ENCODE measurements around the gene BRAT1.
"Not testable (repeated sequence)": the region's sequence is repeated elsewhere in the genome, so short reads cannot be mapped to it uniquely, and the experiment has no call there.

DNA sequence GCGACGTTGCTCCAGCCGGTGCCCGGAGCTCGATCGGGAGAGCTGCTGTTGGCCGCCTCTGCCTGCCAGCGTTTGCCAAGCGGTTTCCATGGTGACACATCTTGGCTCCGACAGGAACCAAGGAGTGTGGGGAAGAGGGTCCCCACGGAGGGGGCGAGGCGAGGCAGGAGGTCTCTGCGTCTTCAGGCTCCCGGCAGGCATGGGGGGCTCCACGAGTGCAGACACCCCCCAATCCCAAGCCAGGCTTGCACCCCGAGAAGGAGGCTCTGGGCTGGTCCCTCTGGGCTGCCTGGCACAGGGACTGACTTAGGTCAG lies 23.6 kb downstream of the BRAT1 start:
- TF ChIP-seq, protein P1, sequence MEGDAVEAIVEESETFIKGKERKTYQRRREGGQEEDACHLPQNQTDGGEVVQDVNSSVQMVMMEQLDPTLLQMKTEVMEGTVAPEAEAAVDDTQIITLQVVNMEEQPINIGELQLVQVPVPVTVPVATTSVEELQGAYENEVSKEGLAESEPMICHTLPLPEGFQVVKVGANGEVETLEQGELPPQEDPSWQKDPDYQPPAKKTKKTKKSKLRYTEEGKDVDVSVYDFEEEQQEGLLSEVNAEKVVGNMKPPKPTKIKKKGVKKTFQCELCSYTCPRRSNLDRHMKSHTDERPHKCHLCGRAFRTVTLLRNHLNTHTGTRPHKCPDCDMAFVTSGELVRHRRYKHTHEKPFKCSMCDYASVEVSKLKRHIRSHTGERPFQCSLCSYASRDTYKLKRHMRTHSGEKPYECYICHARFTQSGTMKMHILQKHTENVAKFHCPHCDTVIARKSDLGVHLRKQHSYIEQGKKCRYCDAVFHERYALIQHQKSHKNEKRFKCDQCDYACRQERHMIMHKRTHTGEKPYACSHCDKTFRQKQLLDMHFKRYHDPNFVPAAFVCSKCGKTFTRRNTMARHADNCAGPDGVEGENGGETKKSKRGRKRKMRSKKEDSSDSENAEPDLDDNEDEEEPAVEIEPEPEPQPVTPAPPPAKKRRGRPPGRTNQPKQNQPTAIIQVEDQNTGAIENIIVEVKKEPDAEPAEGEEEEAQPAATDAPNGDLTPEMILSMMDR (conservative IDR thresholded peaks at IDR 0.05; ENCODE audit: low read length): not testable (repeated sequence)
- not testable (repeated sequence) for TF ChIP-seq EZH2phosphoT487 (IDR thresholded peaks at IDR 0.05; ENCODE audit: borderline replicate concordance)

Measured in Loucy (cell line).